Mesenchymal stem cell (in vitro differentiated cells and primary cell): ENCODE data around the gene MAP3K15.

ENCODE experiments used
- DNase-seq: peaks from one replicate; pipeline ENCODE4 v3.0.0-alpha.2; 2013
- H2AFZ ChIP-seq: one replicate; pipeline ENCODE4 v1.6.1; 2013; ENCODE audit warnings: low read depth, mild to moderate bottlenecking, control low read depth, inconsistent platforms, low read length, moderate library complexity
- H2AK5ac ChIP-seq: 2 replicates; pipeline ENCODE4 v1.6.1; 2013; ENCODE audit warnings: low read length, moderate library complexity, mild to moderate bottlenecking, inconsistent platforms; ENCODE audit not compliant: severe bottlenecking
- H2BK120ac ChIP-seq: one replicate; pipeline ENCODE4 v1.6.1; 2013; ENCODE audit warnings: low read depth, mild to moderate bottlenecking, inconsistent platforms, low read length, moderate library complexity
- H2BK12ac ChIP-seq, 2 experiments: one replicate each; pipeline ENCODE4 v1.6.1; 2013; ENCODE audit warnings: inconsistent platforms in 2 of 2, low read length in 2 of 2, mild to moderate bottlenecking in 2 of 2, moderate library complexity in 2 of 2, control low read depth in 1 of 2
- H2BK15ac ChIP-seq: one replicate; pipeline ENCODE4 v1.6.1; 2013; ENCODE audit warnings: mild to moderate bottlenecking, low read depth, inconsistent platforms; ENCODE audit not compliant: poor library complexity, severe bottlenecking
- H2BK5ac ChIP-seq: 2 replicates; pipeline ENCODE4 v1.6.1; 2013; ENCODE audit warnings: low read depth, mild to moderate bottlenecking, low read length, control low read depth, inconsistent platforms; ENCODE audit not compliant: poor library complexity, severe bottlenecking
- H3K14ac ChIP-seq, 2 experiments: one replicate each; pipeline ENCODE4 v1.6.1; 2013; ENCODE audit warnings: inconsistent platforms in 2 of 2, low read length in 2 of 2, control low read depth in 1 of 2, mild to moderate bottlenecking in 1 of 2, moderate library complexity in 1 of 2
- H3K18ac ChIP-seq, 2 experiments: one replicate each; pipeline ENCODE4 v1.6.1; 2013; ENCODE audit warnings: inconsistent platforms in 2 of 2, low read length in 2 of 2, control low read depth in 1 of 2, low read depth in 1 of 2, mild to moderate bottlenecking in 1 of 2
- H3K23ac ChIP-seq, 2 experiments: one replicate each; pipeline ENCODE4 v1.6.1; 2013; ENCODE audit warnings: inconsistent platforms in 2 of 2, low read length in 2 of 2, mild to moderate bottlenecking in 2 of 2, moderate library complexity in 2 of 2, control low read depth in 1 of 2
- H3K27ac ChIP-seq: 2 replicates; pipeline ENCODE4 v1.5.1; 2013; ENCODE audit warnings: mild to moderate bottlenecking, moderate library complexity, low read length, control low read depth, inconsistent platforms; ENCODE audit not compliant: poor library complexity, severe bottlenecking
- H3K27me3 ChIP-seq, 2 experiments: 2 replicates each; pipeline versions ENCODE4 v1.6.1 to v1.7.0; 2013; ENCODE audit warnings: low read length in 2 of 2, mild to moderate bottlenecking in 2 of 2, moderate library complexity in 2 of 2, control low read depth in 1 of 2, inconsistent platforms in 1 of 2; ENCODE audit not compliant: control insufficient read depth in 1 of 2, insufficient read depth in 1 of 2
- H3K36me3 ChIP-seq, 2 experiments: 2 replicates each; pipeline versions ENCODE4 v1.6.1 to v1.7.0; 2013; ENCODE audit warnings: low read length in 2 of 2, control low read depth in 1 of 2, inconsistent platforms in 1 of 2, low read depth in 1 of 2, mild to moderate bottlenecking in 1 of 2; ENCODE audit not compliant: insufficient read depth in 2 of 2, control insufficient read depth in 1 of 2
- H3K4ac ChIP-seq, 2 experiments: one replicate each; pipeline ENCODE4 v1.6.1; 2013; ENCODE audit warnings: inconsistent platforms in 2 of 2, low read length in 2 of 2, mild to moderate bottlenecking in 2 of 2, moderate library complexity in 2 of 2, control low read depth in 1 of 2, low read depth in 1 of 2
- H3K4me1 ChIP-seq: 2 replicates; pipeline ENCODE4 v1.6.1; 2013; ENCODE audit warnings: low read depth, low read length, control low read depth; ENCODE audit not compliant: control insufficient read depth, insufficient read depth
- H3K4me2 ChIP-seq: 2 replicates; pipeline ENCODE4 v1.6.1; 2013; ENCODE audit warnings: low read length, mild to moderate bottlenecking, inconsistent platforms; ENCODE audit not compliant: poor library complexity, severe bottlenecking
- H3K4me3 ChIP-seq, 2 experiments: 2 replicates each; pipeline versions ENCODE4 v1.5.1 to v1.7.0; 2013; ENCODE audit warnings: low read length in 2 of 2, mild to moderate bottlenecking in 2 of 2, control low read depth in 1 of 2, low read depth in 1 of 2; ENCODE audit not compliant: insufficient read depth in 1 of 2
- H3K79me1 ChIP-seq: replicated peaks from 2 replicates; pipeline ENCODE4 v1.6.1; 2013; ENCODE audit warnings: mild to moderate bottlenecking, control low read depth, low read length, inconsistent platforms; ENCODE audit not compliant: poor library complexity, severe bottlenecking
- H3K9ac ChIP-seq: 2 replicates; pipeline ENCODE4 v1.7.0; 2013; ENCODE audit warnings: mild to moderate bottlenecking, low read length, moderate library complexity
- H3K9me3 ChIP-seq: 2 replicates; pipeline ENCODE4 v1.7.0; 2013; ENCODE audit warnings: mild to moderate bottlenecking, low read length; ENCODE audit not compliant: control insufficient read depth
- H4K8ac ChIP-seq: one replicate; pipeline ENCODE4 v1.6.1; 2013; ENCODE audit warnings: inconsistent platforms, mild to moderate bottlenecking, low read length, moderate library complexity
- H4K91ac ChIP-seq: one replicate; pipeline ENCODE4 v1.6.1; 2013; ENCODE audit warnings: mild to moderate bottlenecking, low read length, inconsistent platforms
- WGBS: methylation state at CpG from one replicate; pipeline ENCODE4 v1.1.7; 2013; ENCODE audit warnings: mixed read lengths; 5-methylcytosine and 5-hydroxymethylcytosine counted together

MAP3K15 gene

GRCh38 chrX:19462231-19462630, 53.1 kb downstream of the MAP3K15 start:
- Histone ChIP-seq H2BK120ac (no peak overlapping the region), H3K9me3 (no peaks in the 10 kb centered on the region), H3K4me3 (no peak overlapping the region), H3K4me1 (no peaks in the 10 kb centered on the region), H3K27ac (no peak overlapping the region), H4K8ac (no peak overlapping the region), H3K36me3 (no peaks in the 10 kb centered on the region), H3K14ac (no peak overlapping the region), H2BK15ac (no peak overlapping the region), H2AK5ac (no peak overlapping the region), H2AFZ (no peak overlapping the region), H3K9ac (no peak overlapping the region), H3K4ac (no peak overlapping the region), H3K79me1 (no peaks in the 10 kb centered on the region), H2BK12ac (no peak overlapping the region), H3K18ac (no peak overlapping the region), H3K27me3 (peaks cover 0 to 5% of the 10 kb centered on the region in 2 experiments), H2BK5ac (no peak overlapping the region), H3K4me2 (no peak overlapping the region), H3K23ac (no peak overlapping the region), H4K91ac (no peak overlapping the region)
- WGBS = no CpG with 5 or more reads among the region's 2 CpGs
- no peak for DNase-seq

DNA sequence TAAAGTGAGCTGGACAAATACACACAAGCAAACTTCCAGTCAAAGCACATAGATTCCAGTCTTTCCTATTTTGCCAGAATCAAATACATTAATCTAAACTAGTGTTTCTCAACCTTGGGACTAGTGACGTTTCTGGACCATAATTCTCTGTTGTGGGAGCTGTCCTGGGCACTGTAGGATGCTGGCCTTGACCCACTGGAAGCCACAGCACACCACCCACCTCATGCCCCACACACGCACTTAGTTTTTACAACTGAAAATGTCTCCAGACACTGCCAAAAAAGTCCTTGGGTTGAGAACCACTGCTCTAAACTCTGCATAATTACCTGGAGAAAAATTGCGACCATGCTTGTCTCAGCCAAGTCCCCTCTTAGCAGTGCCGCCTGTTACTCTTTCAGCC, 57.6 kb downstream of the MAP3K15 start:
- Histone ChIP-seq H2BK15ac (no peak overlapping the region), H2AK5ac (no peak overlapping the region), H2BK120ac (no peak overlapping the region), H3K27me3 (peaks cover 0 to 10% of the 10 kb centered on the region in 2 experiments), H4K8ac (no peak overlapping the region), H3K27ac (no peak overlapping the region), H3K4me1 (no peaks in the 10 kb centered on the region), H3K18ac (no peak overlapping the region), H2BK5ac (no peak overlapping the region), H2BK12ac (no peak overlapping the region), H3K79me1 (no peaks in the 10 kb centered on the region), H3K9ac (no peak overlapping the region), H3K4me2 (no peak overlapping the region), H3K4me3 (no peak overlapping the region), H3K9me3 (no peaks in the 10 kb centered on the region), H3K23ac (no peak overlapping the region), H2AFZ (no peak overlapping the region), H3K36me3 (no peaks in the 10 kb centered on the region), H3K4ac (no peak overlapping the region), H3K14ac (no peak overlapping the region), H4K91ac (no peak overlapping the region)
- 89% methylated on average over 4 of the region's 4 CpGs for WGBS
- DNase-seq = no peak

- Histone ChIP-seq H3K18ac (no peak overlapping the region), H2AK5ac (no peak overlapping the region), H2BK120ac (no peak overlapping the region), H3K14ac (no peak overlapping the region), H2BK12ac (no peak overlapping the region), H3K9ac (no peak overlapping the region), H2AFZ (no peak overlapping the region), H3K23ac (no peak overlapping the region), H3K27me3 (peaks cover 0 to 16% of the 10 kb centered on the region in 2 experiments), H2BK5ac (no peak overlapping the region), H3K27ac (no peak overlapping the region), H3K79me1 (no peaks in the 10 kb centered on the region), H3K4ac (no peak overlapping the region), H3K36me3 (no peaks in the 10 kb centered on the region), H3K4me2 (no peak overlapping the region), H3K4me3 (no peak overlapping the region), H4K8ac (no peak overlapping the region), H3K9me3 (no peaks in the 10 kb centered on the region), H4K91ac (no peak overlapping the region), H3K4me1 (no peaks in the 10 kb centered on the region), H2BK15ac (no peak overlapping the region)
- no peak for DNase-seq
- WGBS = 75% methylated on average over 7 of the region's 7 CpGs
Measured at GRCh38 chrX:19448077-19448476, 67.2 kb downstream of the MAP3K15 start.

DNA sequence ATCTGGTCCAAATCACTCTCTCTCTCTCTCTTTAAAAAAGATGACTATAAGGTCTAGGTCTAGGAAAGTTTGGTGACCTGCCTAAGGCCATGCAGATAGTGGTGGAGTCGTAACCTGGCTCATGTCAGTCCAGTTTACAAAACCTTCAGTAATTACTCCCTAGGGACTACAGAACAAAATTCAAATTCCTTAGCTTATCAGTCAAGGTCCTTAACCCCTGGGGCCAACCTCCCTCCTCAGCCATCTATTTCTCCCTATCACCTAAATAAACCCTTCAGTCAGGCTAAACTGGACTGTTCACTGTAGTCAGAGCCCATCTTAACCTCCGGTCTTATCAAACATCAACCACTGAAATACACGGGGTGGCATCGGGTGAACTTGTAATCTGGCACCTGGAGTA, 68.9 kb downstream of the MAP3K15 start:
- Histone ChIP-seq H2AK5ac (no peak overlapping the region), H3K27me3 (peaks cover 0 to 16% of the 10 kb centered on the region in 2 experiments), H3K18ac (no peak overlapping the region), H3K4me2 (no peak overlapping the region), H2BK5ac (no peak overlapping the region), H3K23ac (no peak overlapping the region), H3K14ac (no peak overlapping the region), H2AFZ (no peak overlapping the region), H3K36me3 (no peaks in the 10 kb centered on the region), H4K91ac (no peak overlapping the region), H3K4me3 (no peak overlapping the region), H3K4ac (no peak overlapping the region), H3K9ac (no peak overlapping the region), H3K27ac (no peak overlapping the region), H3K9me3 (no peaks in the 10 kb centered on the region), H3K4me1 (no peaks in the 10 kb centered on the region), H2BK15ac (no peak overlapping the region), H4K8ac (no peak overlapping the region), H2BK12ac (no peak overlapping the region), H2BK120ac (no peak overlapping the region), H3K79me1 (no peaks in the 10 kb centered on the region)
- WGBS = 90% methylated on average over 3 of the region's 4 CpGs
- no peak for DNase-seq
